ENCODE data around the gene CRYL1.

CRYL1 gene

GRCh38 chr13:20561741-20562140, 36.1 kb upstream of the CRYL1 start:
- Histone ChIP-seq H3K27me3 (ENCODE audit: control insufficient read depth, low read length) (no peaks in the 10 kb centered on the region), H3K9me3 (ENCODE audit: control insufficient read depth, insufficient read depth, low read length) (peaks cover 13% of the 10 kb centered on the region; the same call in 1 of the 2 replicates), H3K4me3 (ENCODE audit: low read length) (no peak overlapping the region), H3K79me2 (ENCODE audit: control insufficient read depth, low read length) (no peaks in the 10 kb centered on the region), H3K36me3 (ENCODE audit: control insufficient read depth, low read length) (no peaks in the 10 kb centered on the region), H3K4me2 (ENCODE audit: low read length) (no peak overlapping the region), H4K20me1 (ENCODE audit: control insufficient read depth, insufficient read depth, low read depth, low read length) (no peaks in the 10 kb centered on the region), H3K4me1 (ENCODE audit: control insufficient read depth, low read length) (peaks cover 3% of the 10 kb centered on the region; the same call in 1 of the 2 replicates), H3K27ac (ENCODE audit: low read depth, low read length) (no peak overlapping the region), H3F3A (ENCODE audit: control insufficient read depth, insufficient read depth) (no peaks in the 10 kb centered on the region), H3K9me2 (replicated peaks; ENCODE audit: control insufficient read depth, low read length) (no peaks in the 10 kb centered on the region)
- no peak for TF ChIP-seq CTCF (IDR thresholded peaks at IDR 0.05; ENCODE audit: low read depth, low read length, poor library complexity, severe bottlenecking)
- TF ChIP-seq EZH2phosphoT487 (IDR thresholded peaks at IDR 0.05; ENCODE audit: borderline replicate concordance, low read length) = no peak

GRCh38 chr13:20559659-20560356, 34.2 kb upstream of the CRYL1 start:
- Histone ChIP-seq H3K4me1 (ENCODE audit: control insufficient read depth, low read length) (no peaks in the 10 kb centered on the region), H3F3A (ENCODE audit: control insufficient read depth, insufficient read depth) (no peaks in the 10 kb centered on the region), H3K9me3 (ENCODE audit: control insufficient read depth, insufficient read depth, low read length) (peaks cover 4% of the 10 kb centered on the region; the same call in 1 of the 2 replicates), H3K79me2 (ENCODE audit: control insufficient read depth, low read length) (no peaks in the 10 kb centered on the region), H3K4me2 (ENCODE audit: low read length) (no peak overlapping the region), H3K9me2 (replicated peaks; ENCODE audit: control insufficient read depth, low read length) (no peaks in the 10 kb centered on the region), H3K36me3 (ENCODE audit: control insufficient read depth, low read length) (no peaks in the 10 kb centered on the region), H3K27me3 (ENCODE audit: control insufficient read depth, low read length) (no peaks in the 10 kb centered on the region), H4K20me1 (ENCODE audit: control insufficient read depth, insufficient read depth, low read depth, low read length) (no peaks in the 10 kb centered on the region), H3K27ac (ENCODE audit: low read depth, low read length) (no peak overlapping the region), H3K4me3 (ENCODE audit: low read length) (no peak overlapping the region)
- TF ChIP-seq EZH2phosphoT487 (IDR thresholded peaks at IDR 0.05; ENCODE audit: borderline replicate concordance, low read length) = no peak
- TF ChIP-seq CTCF (IDR thresholded peaks at IDR 0.05; ENCODE audit: low read depth, low read length, poor library complexity, severe bottlenecking) = no peak

GRCh38 chr13:20558982-20559381, 33.3 kb upstream of the CRYL1 start:
- H3K9me2 ChIP-seq (replicated peaks; ENCODE audit: control insufficient read depth, low read length) = no peaks in the 10 kb centered on the region
- no peak overlapping the region for H3K27ac ChIP-seq (ENCODE audit: low read depth, low read length)
- no peak for TF ChIP-seq CTCF (IDR thresholded peaks at IDR 0.05; ENCODE audit: low read depth, low read length, poor library complexity, severe bottlenecking)
- TF ChIP-seq EZH2phosphoT487 (IDR thresholded peaks at IDR 0.05; ENCODE audit: borderline replicate concordance, low read length) = no peak
- no peaks in the 10 kb centered on the region for H3K36me3 ChIP-seq (ENCODE audit: control insufficient read depth, low read length)
- no peaks in the 10 kb centered on the region for H4K20me1 ChIP-seq (ENCODE audit: control insufficient read depth, insufficient read depth, low read depth, low read length)
- no peaks in the 10 kb centered on the region for H3K9me3 ChIP-seq (ENCODE audit: control insufficient read depth, insufficient read depth, low read length)
- H3K4me1 ChIP-seq (ENCODE audit: control insufficient read depth, low read length) = no peaks in the 10 kb centered on the region
- H3K4me3 ChIP-seq (ENCODE audit: low read length) = no peak overlapping the region
- no peaks in the 10 kb centered on the region for H3K27me3 ChIP-seq (ENCODE audit: control insufficient read depth, low read length)
- H3F3A ChIP-seq (ENCODE audit: control insufficient read depth, insufficient read depth) = no peaks in the 10 kb centered on the region
- H3K4me2 ChIP-seq (ENCODE audit: low read length) = no peak overlapping the region
- H3K79me2 ChIP-seq (ENCODE audit: control insufficient read depth, low read length) = no peaks in the 10 kb centered on the region
